GM12878 (cell line): ENCODE results near the gene TCP11L2.

Experiments
- BHLHE40 ChIP-seq, 2 experiments: fragments of 450-650 bp in 1 of 2; IDR thresholded peaks; 2 replicates each; pipeline ENCODE4 v1.6.1; 2011 to 2017; ENCODE audit warnings: low read depth in 2 of 2, borderline replicate concordance in 1 of 2, improper control_type of control experiment in 1 of 2, low read length in 1 of 2, mild to moderate bottlenecking in 1 of 2
- CREM ChIP-seq: IDR thresholded peaks from 2 replicates; pipeline ENCODE4 v1.6.1; 2014; ENCODE audit warnings: antibody characterized with exemption, low read depth
- JUNB ChIP-seq: IDR thresholded peaks from 2 replicates; pipeline ENCODE4 v1.6.1; 2016; ENCODE audit warnings: antibody characterized with exemption, mild to moderate bottlenecking
- MTA3 ChIP-seq: IDR thresholded peaks from 2 replicates; pipeline ENCODE4 v1.6.1; 2012; ENCODE audit warnings: low read length, inconsistent platforms, borderline replicate concordance
- POLR2AphosphoS5 ChIP-seq: IDR thresholded peaks from 2 replicates; pipeline ENCODE4 v1.6.1; 2011; ENCODE audit warnings: mild to moderate bottlenecking, low read length, inconsistent platforms
- RFX5 ChIP-seq: IDR thresholded peaks from 2 replicates; pipeline ENCODE4 v1.6.1; 2011; ENCODE audit warnings: low read depth, low read length, improper control_type of control experiment
- STAT3 ChIP-seq: IDR thresholded peaks from 2 replicates; pipeline ENCODE4 v1.6.1; 2011; ENCODE audit warnings: low read depth, low read length, improper control_type of control experiment
- TF ChIP-seq, protein P1 (sequence below), 3 experiments: IDR thresholded peaks in 2 of 3; conservative IDR thresholded peaks in 1 of 3; 2 replicates each; pipeline ENCODE4 v1.5.1; 2011; ENCODE audit warnings: low read depth in 3 of 3, low read length in 3 of 3, mild to moderate bottlenecking in 3 of 3, control low read depth in 2 of 3, moderate library complexity in 2 of 3, inconsistent platforms in 1 of 3, mixed read lengths in 1 of 3; ENCODE audit not compliant: control insufficient read depth in 2 of 3, insufficient read depth in 1 of 3; ENCODE audit errors: extremely low read depth in 1 of 3
- TF ChIP-seq, protein P2 (sequence below): IDR thresholded peaks from 2 replicates; pipeline ENCODE4 v1.6.1; 2011; ENCODE audit warnings: low read depth, mild to moderate bottlenecking, low read length, moderate library complexity, borderline replicate concordance; ENCODE audit errors: extremely low read depth

DNA sequence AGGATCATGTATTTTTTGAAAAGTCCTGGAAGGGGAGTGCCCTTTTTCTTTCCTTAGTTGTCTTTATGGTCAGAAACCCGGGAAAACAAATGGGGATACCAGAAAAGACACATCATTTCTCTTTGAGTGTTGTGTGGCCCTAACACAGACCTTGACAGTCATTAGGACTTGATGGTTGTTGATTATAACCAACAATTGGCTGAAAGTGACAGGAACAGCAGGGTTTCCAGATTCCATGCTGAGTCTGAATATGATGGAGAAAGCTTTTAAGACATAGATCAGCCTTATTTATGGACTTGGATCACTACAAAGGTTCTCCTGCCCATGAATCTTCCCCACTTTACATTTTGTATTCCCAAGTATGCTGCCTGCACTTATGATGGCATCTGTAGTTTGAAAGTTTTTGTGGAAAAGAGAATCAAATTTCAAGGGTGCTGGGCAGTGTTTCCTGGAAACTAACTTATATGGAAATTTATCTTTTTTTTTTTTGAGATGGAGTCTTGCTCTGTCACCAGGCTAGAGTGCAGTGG, 85.4 kb downstream of the TCP11L2 start:
- TF ChIP-seq RFX5: no peak
- TF ChIP-seq POLR2AphosphoS5: no peak
- TF ChIP-seq BHLHE40 (IDR thresholded peaks at IDR 0.05; ENCODE audit: borderline replicate concordance in 1 of 2, low read depth in 2 of 2, low read length in 1 of 2): no peak
- TF ChIP-seq, protein P1, sequence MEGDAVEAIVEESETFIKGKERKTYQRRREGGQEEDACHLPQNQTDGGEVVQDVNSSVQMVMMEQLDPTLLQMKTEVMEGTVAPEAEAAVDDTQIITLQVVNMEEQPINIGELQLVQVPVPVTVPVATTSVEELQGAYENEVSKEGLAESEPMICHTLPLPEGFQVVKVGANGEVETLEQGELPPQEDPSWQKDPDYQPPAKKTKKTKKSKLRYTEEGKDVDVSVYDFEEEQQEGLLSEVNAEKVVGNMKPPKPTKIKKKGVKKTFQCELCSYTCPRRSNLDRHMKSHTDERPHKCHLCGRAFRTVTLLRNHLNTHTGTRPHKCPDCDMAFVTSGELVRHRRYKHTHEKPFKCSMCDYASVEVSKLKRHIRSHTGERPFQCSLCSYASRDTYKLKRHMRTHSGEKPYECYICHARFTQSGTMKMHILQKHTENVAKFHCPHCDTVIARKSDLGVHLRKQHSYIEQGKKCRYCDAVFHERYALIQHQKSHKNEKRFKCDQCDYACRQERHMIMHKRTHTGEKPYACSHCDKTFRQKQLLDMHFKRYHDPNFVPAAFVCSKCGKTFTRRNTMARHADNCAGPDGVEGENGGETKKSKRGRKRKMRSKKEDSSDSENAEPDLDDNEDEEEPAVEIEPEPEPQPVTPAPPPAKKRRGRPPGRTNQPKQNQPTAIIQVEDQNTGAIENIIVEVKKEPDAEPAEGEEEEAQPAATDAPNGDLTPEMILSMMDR (IDR thresholded peaks at IDR 0.05 in 2 of 3, conservative IDR thresholded peaks at IDR 0.05 in 1 of 3; ENCODE audit: control insufficient read depth in 2 of 3, extremely low read depth in 1 of 3, insufficient read depth in 1 of 3, low read depth in 3 of 3, low read length in 3 of 3): no peak
- no peak for TF ChIP-seq STAT3
- no peak for TF ChIP-seq CREM
- no peak for TF ChIP-seq MTA3
- TF ChIP-seq, protein P2, sequence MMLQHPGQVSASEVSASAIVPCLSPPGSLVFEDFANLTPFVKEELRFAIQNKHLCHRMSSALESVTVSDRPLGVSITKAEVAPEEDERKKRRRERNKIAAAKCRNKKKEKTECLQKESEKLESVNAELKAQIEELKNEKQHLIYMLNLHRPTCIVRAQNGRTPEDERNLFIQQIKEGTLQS: no peak
- no peak for TF ChIP-seq JUNB
